Measurements from ENCODE around the gene GH1. TPM values are rescaled to one million over a fixed set of nuclear protein-coding genes. Genes with fewer than 3 reads are reported as not detected.
A peak's percentile ranks its signal among the peaks of the same experiment; 100 is the strongest.

Gene GH1
- total and polyA plus RNA-seq, 9 of the 15 experiments (the other 6 are each of a cell fraction or from before 2014, with no cell fraction given), result not detected

DNA sequence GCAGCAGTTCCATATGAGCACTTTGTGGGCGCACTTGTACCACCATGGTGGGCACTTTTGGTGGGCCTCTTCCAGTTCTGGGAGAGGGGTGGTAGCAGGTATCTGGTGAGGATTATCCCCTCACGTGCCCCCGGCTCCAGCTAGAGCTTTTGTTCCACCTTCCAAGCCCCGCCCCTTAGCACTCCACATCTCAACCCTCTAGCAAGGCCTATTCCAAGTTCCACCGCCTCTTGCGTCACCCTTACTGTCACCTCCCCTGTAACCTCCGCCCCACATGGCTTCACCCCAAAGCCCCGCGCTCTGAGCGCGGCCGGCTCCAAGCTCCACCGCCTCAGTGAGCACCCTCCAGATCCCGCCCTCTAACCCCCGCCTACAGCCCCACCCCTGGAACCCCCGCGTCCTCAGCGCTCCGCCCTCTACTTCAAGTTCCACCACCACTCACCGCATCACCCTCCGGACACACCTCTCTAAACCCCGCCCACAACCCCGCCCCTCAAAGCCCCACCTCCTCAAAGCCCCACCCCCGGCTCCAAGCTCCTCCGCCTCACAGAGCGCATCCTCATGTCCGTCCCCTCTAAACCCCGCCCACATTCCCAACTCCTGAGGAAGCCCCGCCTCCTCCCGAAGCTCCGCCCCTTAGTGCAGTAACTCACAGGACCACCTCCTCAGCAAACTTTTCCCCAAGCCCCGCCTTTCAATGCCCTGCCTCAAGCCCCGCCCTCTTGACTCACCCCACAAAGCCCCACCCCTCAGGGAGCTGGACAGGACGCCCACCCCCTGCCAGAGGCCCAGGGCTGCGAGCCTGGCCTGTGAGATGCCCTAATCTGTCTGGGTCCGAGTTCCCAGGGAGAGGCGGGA is 42.9 kb upstream of the GH1 start:
- POLR2A ChIA-PET, result interaction anchor here (0.8 to 1.2 kb wide), 4 partner anchors 10 to 36 kb away, joined by 3 to 4 read pairs (median 4); no protein-coding TSS in a partner anchor
- no peaks in the 10 kb centered on the region for H3K36me3 ChIP-seq (ENCODE audit: control insufficient read depth, insufficient read depth, low read length)
- H3K9me3 ChIP-seq (replicated peaks; ENCODE audit: control insufficient read depth, insufficient read depth, low read depth, low read length), result no peaks in the 10 kb centered on the region
- DNase-seq (ENCODE audit: extremely low read depth in 1 of 4, low spot score in 3 of 4) (peak; percentile 95 to 98 (median 98)), FAIRE-seq (peak; percentile 99), ATAC-seq (peak; percentile 98)
- in situ Hi-C loops (cut with MboI) (no loop called here), intact Hi-C loops (cut with micrococcal nuclease) (no loop called here)
- peak overlapping the region; percentile 86 for H2AFZ ChIP-seq (ENCODE audit: low read depth, low read length)
- peak overlapping the region; percentile 23 for H3K4me3 ChIP-seq
- H3K9ac ChIP-seq (ENCODE audit: insufficient read depth in 1 of 2, low read depth in 2 of 2, low read length in 2 of 2), result peak overlapping the region; percentile 55 to 68
- CTCF ChIA-PET (ENCODE audit: low intra/inter-chr PET ratio), result interaction anchor here (0.7 kb wide), 1 partner anchor 27 kb away, joined by 3 read pairs; no protein-coding TSS in a partner anchor
- no peaks in the 10 kb centered on the region for H4K20me1 ChIP-seq (replicated peaks; ENCODE audit: control insufficient read depth, insufficient read depth, low read length)
- H3K9me1 ChIP-seq (ENCODE audit: control insufficient read depth, insufficient read depth, low read length), result peaks cover 2% of the 10 kb centered on the region
- H3K4me1 ChIP-seq (replicated peaks in 1 of 2; ENCODE audit: control insufficient read depth in 2 of 2, insufficient read depth in 2 of 2, low read length in 2 of 2), result peaks cover 15 to 26% of the 10 kb centered on the region in 2 experiments
- no TSS peak for BruUV-seq (replicated peaks)
- 5% methylated on average over 24 of the region's 37 CpGs for WGBS (ENCODE audit: insufficient coverage, low coverage, missing lambda C conversion rate)
- peaks cover 0 to 7% of the 10 kb centered on the region in 2 experiments; a peak in 1 of 5 replicates for H3K27me3 ChIP-seq (ENCODE audit: control insufficient read depth in 2 of 2, insufficient read depth in 2 of 2, low read length in 2 of 2)
- peak overlapping the region; percentile 89 for H3K4me2 ChIP-seq (ENCODE audit: insufficient read depth, low read length)
- H3K79me2 ChIP-seq (ENCODE audit: control insufficient read depth, insufficient read depth, low read length), result no peaks in the 10 kb centered on the region
- peak overlapping the region; percentile 43; the same call in 2 of the 3 replicates for H3K27ac ChIP-seq (ENCODE audit: extremely low read depth, low read depth, low read length)
- no peak for TF ChIP-seq MCM7 (IDR thresholded peaks at IDR 0.05)
- TF ChIP-seq ZNF384 (IDR thresholded peaks at IDR 0.05; ENCODE audit: low read depth, low read length), result no peak
- peak; percentile 50 for TF ChIP-seq RBFOX2 (IDR thresholded peaks at IDR 0.05; ENCODE audit: low read depth, low read length)
- no peak for TF ChIP-seq RBM34 (IDR thresholded peaks at IDR 0.05; ENCODE audit: borderline replicate concordance, insufficient read depth, low read length)
- TF ChIP-seq CAMTA2 (CRISPR knock-in tag; conservative IDR thresholded peaks at IDR 0.05), result no peak
- TF ChIP-seq CXXC5 (CRISPR knock-in tag; IDR thresholded peaks at IDR 0.05), result peak; percentile 59
- TF ChIP-seq L3MBTL2 (IDR thresholded peaks at IDR 0.05), result peak; percentile 49; the same call in 1 of the 2 replicates
- peak; percentile 33 for TF ChIP-seq HMGN3 (IDR thresholded peaks at IDR 0.05; ENCODE audit: borderline replicate concordance, extremely low read depth, insufficient read length, low read depth, low read length)
- TF ChIP-seq, protein P1, sequence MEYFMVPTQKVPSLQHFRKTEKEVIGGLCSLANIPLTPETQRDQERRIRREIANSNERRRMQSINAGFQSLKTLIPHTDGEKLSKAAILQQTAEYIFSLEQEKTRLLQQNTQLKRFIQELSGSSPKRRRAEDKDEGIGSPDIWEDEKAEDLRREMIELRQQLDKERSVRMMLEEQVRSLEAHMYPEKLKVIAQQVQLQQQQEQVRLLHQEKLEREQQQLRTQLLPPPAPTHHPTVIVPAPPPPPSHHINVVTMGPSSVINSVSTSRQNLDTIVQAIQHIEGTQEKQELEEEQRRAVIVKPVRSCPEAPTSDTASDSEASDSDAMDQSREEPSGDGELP (CRISPR knock-in tag; IDR thresholded peaks at IDR 0.05; ENCODE audit: borderline replicate concordance), result peak; percentile 11; the same call in 1 of the 2 replicates
- TF ChIP-seq POLR2G (IDR thresholded peaks at IDR 0.05; ENCODE audit: low read depth, low read length), result peak; percentile 41
- TF ChIP-seq ESRRA (IDR thresholded peaks at IDR 0.05; ENCODE audit: borderline replicate concordance, low read depth), result no peak
- peak; percentile 62 for TF ChIP-seq SOX6 (IDR thresholded peaks at IDR 0.05)
- no peak for TF ChIP-seq MEF2D (tag; conservative IDR thresholded peaks at IDR 0.05; ENCODE audit: low read depth)
- no peak for TF ChIP-seq NR2C2 (CRISPR knock-in tag; IDR thresholded peaks at IDR 0.05)
- TF ChIP-seq NR2C2 (tag; IDR thresholded peaks at IDR 0.05), result peak; percentile 54; the same call in 1 of the 2 replicates
- no peak for TF ChIP-seq KAT2B (IDR thresholded peaks at IDR 0.05; ENCODE audit: low read depth, low read length)
- TF ChIP-seq TAL1 (IDR thresholded peaks at IDR 0.05), result no peak
- TF ChIP-seq, protein P2, sequence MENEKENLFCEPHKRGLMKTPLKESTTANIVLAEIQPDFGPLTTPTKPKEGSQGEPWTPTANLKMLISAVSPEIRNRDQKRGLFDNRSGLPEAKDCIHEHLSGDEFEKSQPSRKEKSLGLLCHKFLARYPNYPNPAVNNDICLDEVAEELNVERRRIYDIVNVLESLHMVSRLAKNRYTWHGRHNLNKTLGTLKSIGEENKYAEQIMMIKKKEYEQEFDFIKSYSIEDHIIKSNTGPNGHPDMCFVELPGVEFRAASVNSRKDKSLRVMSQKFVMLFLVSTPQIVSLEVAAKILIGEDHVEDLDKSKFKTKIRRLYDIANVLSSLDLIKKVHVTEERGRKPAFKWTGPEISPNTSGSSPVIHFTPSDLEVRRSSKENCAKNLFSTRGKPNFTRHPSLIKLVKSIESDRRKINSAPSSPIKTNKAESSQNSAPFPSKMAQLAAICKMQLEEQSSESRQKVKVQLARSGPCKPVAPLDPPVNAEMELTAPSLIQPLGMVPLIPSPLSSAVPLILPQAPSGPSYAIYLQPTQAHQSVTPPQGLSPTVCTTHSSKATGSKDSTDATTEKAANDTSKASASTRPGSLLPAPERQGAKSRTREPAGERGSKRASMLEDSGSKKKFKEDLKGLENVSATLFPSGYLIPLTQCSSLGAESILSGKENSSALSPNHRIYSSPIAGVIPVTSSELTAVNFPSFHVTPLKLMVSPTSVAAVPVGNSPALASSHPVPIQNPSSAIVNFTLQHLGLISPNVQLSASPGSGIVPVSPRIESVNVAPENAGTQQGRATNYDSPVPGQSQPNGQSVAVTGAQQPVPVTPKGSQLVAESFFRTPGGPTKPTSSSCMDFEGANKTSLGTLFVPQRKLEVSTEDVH (IDR thresholded peaks at IDR 0.05; ENCODE audit: low read depth, partially characterized antibody), result no peak

All from K562 (cell line).